Astrocyte (in vitro differentiated cells and primary cell): ENCODE measurements around the gene BRS3. TPM values are rescaled to one million over a fixed set of nuclear protein-coding genes. Genes with fewer than 3 reads are reported as not detected.

Experiments
- DNase-seq: peaks from one replicate; pipeline ENCODE4 v3.0.0-alpha.2; 2010; ENCODE audit warnings: low read depth
- FAIRE-seq: peaks from 2 replicates; lab custom pipeline; 2011; peaks lifted over from hg19 to GRCh38; lab: Jason Lieb, UNC
- H2AFZ ChIP-seq: 2 replicates; pipeline ENCODE4 v1.6.0; 2012; ENCODE audit warnings: low read depth, low read length, inconsistent platforms
- H3K27ac ChIP-seq: 2 replicates; pipeline ENCODE4 v1.5.1; 2011; ENCODE audit warnings: low read depth, low read length, inconsistent platforms
- H3K27me3 ChIP-seq: 2 replicates; pipeline ENCODE4 v1.6.0; 2011; ENCODE audit warnings: low read length, inconsistent platforms; ENCODE audit not compliant: insufficient read depth
- H3K36me3 ChIP-seq: 2 replicates; pipeline ENCODE4 v1.5.1; 2011; ENCODE audit warnings: low read length, inconsistent platforms; ENCODE audit not compliant: insufficient read depth
- H3K4me1 ChIP-seq: 2 replicates; pipeline ENCODE4 v1.5.1; 2011; ENCODE audit warnings: low read length, inconsistent platforms; ENCODE audit not compliant: insufficient read depth
- H3K4me2 ChIP-seq: 2 replicates; pipeline ENCODE4 v1.6.0; 2012; ENCODE audit warnings: low read length, inconsistent platforms
- H3K4me3 ChIP-seq: 2 replicates; pipeline ENCODE4 v1.5.1; 2011; ENCODE audit warnings: low read depth, mild to moderate bottlenecking, low read length, inconsistent platforms; ENCODE audit not compliant: insufficient read depth
- H3K79me2 ChIP-seq: 2 replicates; pipeline ENCODE4 v1.6.0; 2012; ENCODE audit warnings: mild to moderate bottlenecking, low read length, inconsistent platforms; ENCODE audit not compliant: insufficient read depth
- H3K9ac ChIP-seq: 2 replicates; pipeline ENCODE4 v1.6.0; 2012; ENCODE audit warnings: mild to moderate bottlenecking, low read length, inconsistent platforms
- H3K9me3 ChIP-seq: 2 replicates; pipeline ENCODE4 v1.5.1; 2012; ENCODE audit warnings: low read depth, mild to moderate bottlenecking, low read length, inconsistent platforms; ENCODE audit not compliant: insufficient read depth
- H4K20me1 ChIP-seq: 2 replicates; pipeline ENCODE4 v1.6.0; 2012; ENCODE audit warnings: low read length, inconsistent platforms; ENCODE audit not compliant: insufficient read depth
- H3K27ac Mint-ChIP-seq: one replicate; pipeline ENCODE4 v1.8.0; 2021; ENCODE audit warnings: mild to moderate bottlenecking, mixed read lengths; ENCODE audit not compliant: unreplicated experiment
- H3K27me3 Mint-ChIP-seq: one replicate; pipeline ENCODE4 v1.8.0; 2021; ENCODE audit warnings: low read depth, mixed read lengths; ENCODE audit not compliant: unreplicated experiment
- H3K36me3 Mint-ChIP-seq: one replicate; pipeline ENCODE4 v1.8.0; 2021; ENCODE audit warnings: low read depth, mixed read lengths; ENCODE audit not compliant: unreplicated experiment
- H3K4me1 Mint-ChIP-seq: one replicate; pipeline ENCODE4 v1.8.0; 2021; ENCODE audit warnings: low read depth, mixed read lengths; ENCODE audit not compliant: unreplicated experiment
- H3K4me3 Mint-ChIP-seq: one replicate; pipeline ENCODE4 v1.8.0; 2021; ENCODE audit warnings: mild to moderate bottlenecking, moderate library complexity, mixed read lengths; ENCODE audit not compliant: unreplicated experiment
- H3K9me3 Mint-ChIP-seq: one replicate; pipeline ENCODE4 v1.8.0; 2021; ENCODE audit warnings: mild to moderate bottlenecking, mixed read lengths; ENCODE audit not compliant: unreplicated experiment
- EZH2 ChIP-seq: IDR thresholded peaks from 2 replicates; pipeline ENCODE4 v1.6.1; 2012; ENCODE audit warnings: mild to moderate bottlenecking, low read length, inconsistent platforms; ENCODE audit not compliant: insufficient read depth
- total RNA-seq: library from RNA; stranded (reverse); gene quantifications from 2 replicates; pipeline ENCODE4 v1.2.1, GENCODE V29; 2021

The BRS3 gene
- total RNA-seq, 1 donor from 2014 or later: not detected

- FAIRE-seq: peak; percentile 54
- Histone ChIP-seq H3K4me3 (no peak overlapping the region), H4K20me1 (no peaks in the 10 kb centered on the region), H3K36me3 (no peaks in the 10 kb centered on the region), H3K9me3 (no peaks in the 10 kb centered on the region), H3K27me3 (no peaks in the 10 kb centered on the region), H3K4me2 (no peak overlapping the region), H3K9ac (no peak overlapping the region), H2AFZ (no peak overlapping the region), H3K79me2 (no peaks in the 10 kb centered on the region), H3K27ac (no peak overlapping the region), H3K4me1 (no peaks in the 10 kb centered on the region)
- TF ChIP-seq EZH2: no peak
- Mint-ChIP-seq H3K9me3 (no peaks in the 10 kb centered on the region), H3K36me3 (no peaks in the 10 kb centered on the region), H3K4me3 (no peak overlapping the region), H3K4me1 (peaks cover 14% of the 10 kb centered on the region), H3K27me3 (peaks cover 2% of the 10 kb centered on the region), H3K27ac (no peak overlapping the region)
- DNase-seq: no peak
Observed at GRCh38 chrX:136542281-136542680, 54.5 kb downstream of the BRS3 start.

Other genes with a start within 250 kb of the BRS3 start
- 15.0 and 19.4 TPM in 2 replicates for gene MAP7D3, start 236.5 kb upstream of the BRS3 start, total RNA-seq
- 0.14 and 0.19 TPM in 2 replicates for gene ADGRG4, start 187.0 kb upstream of the BRS3 start, total RNA-seq
- 29.1 and 33.1 TPM in 2 replicates for gene HTATSF1, start 9.6 kb downstream of the BRS3 start, total RNA-seq
- 1.3 TPM in 1 of 2 replicates, not detected in the other for gene VGLL1, start 44.3 kb downstream of the BRS3 start, total RNA-seq
- not detected in 2 replicates for gene CD40LG, start 160.2 kb downstream of the BRS3 start, total RNA-seq